HepG2 (cell line): Measurements from ENCODE around the gene RNPEPL1. TPM values are rescaled to one million over a fixed set of nuclear protein-coding genes. Genes with fewer than 3 reads are reported as not detected.

Source experiments
- ATAC-seq: fragments of 200-7000 bp; cut with Tn5 transposase; 3 replicates; pipeline ENCODE4 v1.9.1; 2020; ENCODE audit warnings: mild to moderate bottlenecking, moderate library complexity
- BruUV-seq: library from RNA; stranded (reverse); fragments of 400-500 nt; replicated peaks from 2 replicates; lab custom pipeline; 2021; lab: Mats Ljungman, UMichigan
- CTCF ChIA-PET: fragments of 300-600 bp; formaldehyde crosslinking; extraction: SDS; loops from one replicate; lab custom pipeline; 2021; ENCODE audit warnings: low total read pairs, inconsistent platforms, low intra/inter-chr PET ratio; lab: Yijun Ruan, JAX
- POLR2A ChIA-PET: fragments of 350-600 bp; sonication (Branson Sonifier 250); formaldehyde crosslinking; loops from one replicate; lab custom pipeline; 2020; ENCODE audit warnings: antibody characterized with exemption, inconsistent platforms; lab: Yijun Ruan, JAX
- DNase-seq: peaks from one replicate; pipeline ENCODE4 v3.0.0-alpha.2; 2015; ENCODE audit warnings: low spot score
- FAIRE-seq: peaks from 3 replicates; lab custom pipeline; 2011; peaks lifted over from hg19 to GRCh38; lab: Jason Lieb, UNC
- H2AFZ ChIP-seq: one replicate; pipeline ENCODE4 v1.6.1; 2011; ENCODE audit warnings: low read length, inconsistent platforms
- H3K27ac ChIP-seq: fragments of 300-600 bp; 3 replicates; pipeline ENCODE4 v1.8.0; 2011; ENCODE audit warnings: mixed run types, mild to moderate bottlenecking, mixed read lengths, low read length, inconsistent platforms; ENCODE audit not compliant: insufficient read depth; ENCODE audit errors: extremely low read length
- H3K27me3 ChIP-seq, 2 experiments: fragments of 200-600 bp in 1 of 2; 2 replicates in 1 of 2; 3 replicates in 1 of 2; pipeline versions ENCODE4 v1.6.0 to v1.8.0; 2011; ENCODE audit warnings: low read length in 2 of 2, mild to moderate bottlenecking in 2 of 2, moderate library complexity in 2 of 2, inconsistent platforms in 1 of 2; ENCODE audit not compliant: insufficient read depth in 2 of 2, control insufficient read depth in 1 of 2
- H3K36me3 ChIP-seq, 2 experiments: fragments of 200-600 bp in 1 of 2; replicated peaks in 1 of 2; 2 replicates in 1 of 2; 3 replicates in 1 of 2; pipeline versions ENCODE4 v1.5.1 to v1.8.0; 2011; ENCODE audit warnings: low read length in 2 of 2, inconsistent platforms in 1 of 2; ENCODE audit not compliant: insufficient read depth in 2 of 2, control insufficient read depth in 1 of 2
- H3K4me1 ChIP-seq: 2 replicates; pipeline ENCODE4 v1.5.1; 2012; ENCODE audit warnings: low read length, inconsistent platforms; ENCODE audit not compliant: insufficient read depth
- H3K4me2 ChIP-seq: 2 replicates; pipeline ENCODE4 v1.6.0; 2011; ENCODE audit warnings: low read depth, low read length, inconsistent platforms
- H3K4me3 ChIP-seq, 3 experiments: fragments of 200-600 bp in 1 of 3; sonication (generic), shearing (Covaris generic) in 1 of 3; replicated peaks in 1 of 3; 2 replicates each; pipeline ENCODE4 v1.5.1; 2011 to 2016; ENCODE audit warnings: low read length in 3 of 3, inconsistent platforms in 2 of 3, low read depth in 2 of 3, mild to moderate bottlenecking in 2 of 3, control low read depth in 1 of 3, mixed read lengths in 1 of 3; ENCODE audit not compliant: insufficient read depth in 1 of 3
- H3K79me2 ChIP-seq: one replicate; pipeline ENCODE4 v1.6.1; 2011; ENCODE audit warnings: low read length, inconsistent platforms; ENCODE audit not compliant: insufficient read depth
- H3K9ac ChIP-seq: 2 replicates; pipeline ENCODE4 v1.6.0; 2011; ENCODE audit warnings: mild to moderate bottlenecking, low read depth, low read length, inconsistent platforms; ENCODE audit not compliant: insufficient read depth
- H3K9me3 ChIP-seq: 2 replicates; pipeline ENCODE4 v1.5.1; 2012; ENCODE audit warnings: mild to moderate bottlenecking, low read length
- H4K20me1 ChIP-seq: 2 replicates; pipeline ENCODE4 v1.6.0; 2011; ENCODE audit warnings: inconsistent platforms, mild to moderate bottlenecking, low read length, moderate library complexity; ENCODE audit not compliant: insufficient read depth
- AHR ChIP-seq: IDR thresholded peaks from 2 replicates; pipeline ENCODE4 v1.6.1; 2018; ENCODE audit warnings: missing genetic modification reagents, missing compliant biosample characterization
- ATF1 ChIP-seq: IDR thresholded peaks from 2 replicates; pipeline ENCODE4 v1.6.1; 2016; ENCODE audit warnings: mild to moderate bottlenecking, control low read depth
- JDP2 ChIP-seq: sonication (generic); formaldehyde crosslinking; IDR thresholded peaks from 2 replicates; pipeline ENCODE4 v1.8.1; 2022; ENCODE audit warnings: missing genetic modification reagents, borderline replicate concordance
- KAT2B ChIP-seq: fragments of 150-350 bp; IDR thresholded peaks from 2 replicates; pipeline ENCODE4 v1.6.1; 2014; ENCODE audit warnings: low read depth, low read length, borderline replicate concordance
- NFE2L2 ChIP-seq: fragments of 150-350 bp; IDR thresholded peaks from 2 replicates; pipeline ENCODE4 v1.6.1; 2014; ENCODE audit warnings: low read length
- NR1H2 ChIP-seq: sonication (generic); formaldehyde crosslinking; IDR thresholded peaks from 2 replicates; pipeline ENCODE4 v1.8.1; 2022; ENCODE audit warnings: low read depth, missing genetic modification reagents, borderline replicate concordance
- PBX2 ChIP-seq: IDR thresholded peaks from 2 replicates; pipeline ENCODE4 v1.6.1; 2016; ENCODE audit warnings: control low read depth
- PLSCR1 ChIP-seq: sonication (generic); formaldehyde crosslinking; IDR thresholded peaks from 2 replicates; pipeline ENCODE4 v1.5.0; 2020; ENCODE audit warnings: missing genetic modification reagents, mild to moderate bottlenecking, borderline replicate concordance
- SUZ12 ChIP-seq: fragments of 150-350 bp; IDR thresholded peaks from 2 replicates; pipeline ENCODE4 v1.6.1; 2014; ENCODE audit warnings: low read depth, low read length
- ZBTB33 ChIP-seq: sonication (generic); formaldehyde crosslinking; IDR thresholded peaks from 2 replicates; pipeline ENCODE4 v1.4.0; 2020; ENCODE audit warnings: missing genetic modification reagents
- ZFP1 ChIP-seq: IDR thresholded peaks from 2 replicates; pipeline ENCODE4 v1.6.1; 2016
- WGBS: methylation state at CpG from one replicate; pipeline ENCODE4 v1.1.6; 2017; ENCODE audit warnings: low lambda C conversion rate; 5-methylcytosine and 5-hydroxymethylcytosine counted together
- in situ Hi-C: cut with HindIII; loops from 2 replicates; pipeline ENCODE4 v1.10.0; 2017; ENCODE audit warnings: low pct_unique_long_range_greater_than_20kb; ENCODE audit not compliant: extremely low pct_ligation_motif_present
- intact Hi-C: fragments of 100-400 bp; cut with micrococcal nuclease; formaldehyde crosslinking; loops from one replicate; pipeline ENCODE4 v1.10.0; 2022; ENCODE audit not compliant: unreplicated experiment
- polyA plus RNA-seq, 8 experiments: library from polyadenylated mRNA; depleted of rRNA in 3 of 8; stranded (reverse) in 7 of 8; unstranded in 1 of 8; fragments of >200 nt; fragmentation: Illumina TruSeq in 4 of 8; extraction: Trizol in 4 of 8; gene quantifications; 2 replicates each; pipeline versions ENCODE4 v1.2.1 to v1.2.3, GENCODE V29; 2011 to 2016; ENCODE audit warnings: low read depth in 4 of 8, missing spikeins in 1 of 8, mixed read lengths in 1 of 8; ENCODE audit not compliant: insufficient read depth in 1 of 8
- total RNA-seq, 5 experiments: library from RNA; depleted of rRNA; stranded (reverse); fragments of >200 nt; fragmentation: Illumina TruSeq; extraction: Trizol; gene quantifications; 2 replicates each; pipeline ENCODE4 v1.2.3, GENCODE V29; 2016; ENCODE audit warnings: low read depth in 1 of 5

The RNPEPL1 gene
- total and polyA plus RNA-seq, 2 of the 13 experiments (the other 11 are each of a cell fraction or from before 2014, with no cell fraction given) = 13.0 to 18.0 TPM

- TF ChIP-seq SUZ12 (no peak), PBX2 (CRISPR knock-in tag) (no peak)
Measured at GRCh38 chr2:240567872-240568677, at the start of gene RNPEPL1 (continued).

- 94% methylated on average over 5 of the region's 5 CpGs for WGBS
- DNase-seq = no peak
- no peak overlapping the region for H3K4me2 ChIP-seq
- H2AFZ ChIP-seq = no peak overlapping the region
- no peak overlapping the region for H3K9ac ChIP-seq
- H3K4me3 ChIP-seq = no peak overlapping the region
- H3K36me3 ChIP-seq = peaks cover 7 to 18% of the 10 kb centered on the region in 2 experiments; a peak in 4 of 5 replicates
- no peaks in the 10 kb centered on the region for H3K27me3 ChIP-seq
- no TSS peak for BruUV-seq
- TF ChIP-seq ZFP1 (no peak), PLSCR1 (CRISPR knock-in tag) (no peak), NR1H2 (CRISPR knock-in tag) (no peak), NFE2L2 (no peak), AHR (CRISPR knock-in tag) (no peak), JDP2 (CRISPR knock-in tag) (no peak), ATF1 (no peak), ZBTB33 (CRISPR knock-in tag) (no peak), KAT2B (no peak)
- TF ChIP-seq, all 625 proteins: peak for 0
- H3K4me1 ChIP-seq = no peaks in the 10 kb centered on the region
- H3K79me2 ChIP-seq = no peaks in the 10 kb centered on the region
- no peak overlapping the region for H3K27ac ChIP-seq
- intact Hi-C loops (loop anchor here (10.0 kb wide), 1 partner anchor 126 kb away; no protein-coding TSS in a partner anchor), in situ Hi-C loops (no loop called here)
- no peaks in the 10 kb centered on the region for H4K20me1 ChIP-seq
- no peak for ATAC-seq
- FAIRE-seq = no peak
- ChIA-PET CTCF (no interaction called here), POLR2A (no interaction called here)
- no peaks in the 10 kb centered on the region for H3K9me3 ChIP-seq
Measured at GRCh38 chr2:240518981-240519380, 49.3 kb upstream of the RNPEPL1 start.
